Natural killer cell (primary cell): ENCODE results near the gene MN1. TPM values are rescaled to one million over a fixed set of nuclear protein-coding genes. Genes with fewer than 3 reads are reported as not detected.

Source experiments
- ATAC-seq, 3 donors: fragments of 150-1000 bp in 2 of 3; fragments of 200-7000 bp in 1 of 3; cut with Tn5 transposase; 1 replicate in 1 of 3; 2 replicates in 2 of 3; pipeline ENCODE4 v1.10.0; 2021; ENCODE audit warnings: mild to moderate bottlenecking in 2 of 3, moderate library complexity in 2 of 3
- DNase-seq, 2 donors: peaks; one replicate each; pipeline versions ENCODE4 v3.0.0 to v3.0.0-alpha.2; 2013 to 2021; ENCODE audit warnings: mixed read lengths in 1 of 2
- H3K27ac ChIP-seq: one replicate; pipeline ENCODE4 v1.5.1; 2013; ENCODE audit warnings: mild to moderate bottlenecking, low read length
- H3K27me3 ChIP-seq: one replicate; pipeline ENCODE4 v1.6.1; 2013; ENCODE audit warnings: low read length; ENCODE audit not compliant: control insufficient read depth, insufficient read depth
- H3K36me3 ChIP-seq: one replicate; pipeline ENCODE4 v1.6.1; 2013; ENCODE audit warnings: low read length; ENCODE audit not compliant: control insufficient read depth, insufficient read depth
- H3K4me1 ChIP-seq: one replicate; pipeline ENCODE4 v1.6.1; 2013; ENCODE audit warnings: low read length; ENCODE audit not compliant: control insufficient read depth, insufficient read depth
- H3K4me3 ChIP-seq: one replicate; pipeline ENCODE4 v1.5.1; 2013; ENCODE audit warnings: low read length
- H3K9me3 ChIP-seq: one replicate; pipeline ENCODE4 v1.6.1; 2013; ENCODE audit warnings: low read length; ENCODE audit not compliant: control insufficient read depth, insufficient read depth
- H3K27ac Mint-ChIP-seq, 2 donors: one replicate each; pipeline ENCODE4 v1.8.0; 2022; ENCODE audit warnings: mild to moderate bottlenecking in 2 of 2, mixed read lengths in 2 of 2, moderate library complexity in 1 of 2
- H3K27me3 Mint-ChIP-seq, 2 donors: one replicate each; pipeline ENCODE4 v1.8.0; 2022; ENCODE audit warnings: low read depth in 2 of 2, mixed read lengths in 2 of 2
- H3K36me3 Mint-ChIP-seq: one replicate; pipeline ENCODE4 v1.8.0; 2022; ENCODE audit warnings: mixed read lengths
- H3K4me1 Mint-ChIP-seq, 2 donors: one replicate each; pipeline ENCODE4 v1.8.0; 2022; ENCODE audit warnings: mixed read lengths in 2 of 2
- H3K4me3 Mint-ChIP-seq: one replicate; pipeline ENCODE4 v1.8.0; 2022; ENCODE audit warnings: mild to moderate bottlenecking, moderate library complexity, mixed read lengths
- H3K9me3 Mint-ChIP-seq, 2 donors: one replicate each; pipeline ENCODE4 v1.8.0; 2022; ENCODE audit warnings: mixed read lengths in 2 of 2
- WGBS: methylation state at CpG from one replicate; pipeline ENCODE4 v1.1.7; 2013; ENCODE audit warnings: missing lambda C conversion rate; ENCODE audit not compliant: insufficient coverage; 5-methylcytosine and 5-hydroxymethylcytosine counted together
- intact Hi-C: fragments of 100-400 bp; cut with micrococcal nuclease; formaldehyde crosslinking; loops from one replicate; pipeline ENCODE4 v1.14.2; 2022
- total RNA-seq, 4 donors: library from RNA; stranded (reverse); fragments of 120-200 nt in 1 of 4; gene quantifications; one replicate each; pipeline versions ENCODE4 v1.2.3 to v1.2.4, GENCODE V29; 2013 to 2022
- TF ChIP-seq, protein P1 (sequence below): fragments of 200-600 bp; IDR thresholded peaks from one replicate; pipeline ENCODE4 v1.8.0; 2022; ENCODE audit warnings: antibody characterized with exemption

The MN1 gene
- total RNA-seq, 3 donors from 2014 or later (not counting 1 experiment from before 2014, with no cell fraction given) = 0.39 to 0.83 (median 0.82) TPM

DNA sequence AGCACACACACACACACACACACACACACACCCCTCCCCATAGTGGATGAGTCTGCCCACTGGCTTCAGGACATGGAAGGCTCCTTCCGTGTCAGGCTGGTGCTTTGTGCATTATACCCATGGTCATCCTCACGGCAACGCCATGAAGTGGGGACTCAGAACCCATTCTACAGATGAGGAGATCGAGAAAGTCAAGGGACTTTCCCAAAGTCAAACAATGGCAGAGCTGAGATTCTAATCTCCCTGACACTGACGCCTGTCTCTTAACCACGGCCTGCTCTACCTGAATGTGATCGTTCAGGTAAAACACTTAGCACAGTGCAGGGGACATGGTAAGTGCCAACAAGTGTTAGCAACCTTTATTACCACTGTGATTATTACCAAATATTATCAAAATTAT is 4.3 kb upstream of the MN1 start:
- no peaks in the 10 kb centered on the region for H3K36me3 Mint-ChIP-seq
- no peak overlapping the region for H3K4me3 ChIP-seq
- no peak overlapping the region for H3K27ac Mint-ChIP-seq
- no peaks in the 10 kb centered on the region for H3K9me3 Mint-ChIP-seq
- TF ChIP-seq, protein P1, sequence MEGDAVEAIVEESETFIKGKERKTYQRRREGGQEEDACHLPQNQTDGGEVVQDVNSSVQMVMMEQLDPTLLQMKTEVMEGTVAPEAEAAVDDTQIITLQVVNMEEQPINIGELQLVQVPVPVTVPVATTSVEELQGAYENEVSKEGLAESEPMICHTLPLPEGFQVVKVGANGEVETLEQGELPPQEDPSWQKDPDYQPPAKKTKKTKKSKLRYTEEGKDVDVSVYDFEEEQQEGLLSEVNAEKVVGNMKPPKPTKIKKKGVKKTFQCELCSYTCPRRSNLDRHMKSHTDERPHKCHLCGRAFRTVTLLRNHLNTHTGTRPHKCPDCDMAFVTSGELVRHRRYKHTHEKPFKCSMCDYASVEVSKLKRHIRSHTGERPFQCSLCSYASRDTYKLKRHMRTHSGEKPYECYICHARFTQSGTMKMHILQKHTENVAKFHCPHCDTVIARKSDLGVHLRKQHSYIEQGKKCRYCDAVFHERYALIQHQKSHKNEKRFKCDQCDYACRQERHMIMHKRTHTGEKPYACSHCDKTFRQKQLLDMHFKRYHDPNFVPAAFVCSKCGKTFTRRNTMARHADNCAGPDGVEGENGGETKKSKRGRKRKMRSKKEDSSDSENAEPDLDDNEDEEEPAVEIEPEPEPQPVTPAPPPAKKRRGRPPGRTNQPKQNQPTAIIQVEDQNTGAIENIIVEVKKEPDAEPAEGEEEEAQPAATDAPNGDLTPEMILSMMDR = no peak
- H3K4me1 Mint-ChIP-seq = peaks cover 13 to 19% of the 10 kb centered on the region in 2 donors
- intact Hi-C loops = loop anchor here (10.0 kb wide), 1 partner anchor 1051 kb away; no protein-coding TSS in a partner anchor
- no peaks in the 10 kb centered on the region for H3K9me3 ChIP-seq
- no peaks in the 10 kb centered on the region for H3K36me3 ChIP-seq
- no peak overlapping the region for H3K4me3 Mint-ChIP-seq
- no peaks in the 10 kb centered on the region for H3K27me3 ChIP-seq
- peaks cover 13% of the 10 kb centered on the region for H3K4me1 ChIP-seq
- peaks cover 17 to 45% of the 10 kb centered on the region in 2 donors for H3K27me3 Mint-ChIP-seq
- DNase-seq = no peak
- 70% methylated on average over 7 of the region's 7 CpGs for WGBS
- no peak overlapping the region for H3K27ac ChIP-seq
- no peak for ATAC-seq

DNA sequence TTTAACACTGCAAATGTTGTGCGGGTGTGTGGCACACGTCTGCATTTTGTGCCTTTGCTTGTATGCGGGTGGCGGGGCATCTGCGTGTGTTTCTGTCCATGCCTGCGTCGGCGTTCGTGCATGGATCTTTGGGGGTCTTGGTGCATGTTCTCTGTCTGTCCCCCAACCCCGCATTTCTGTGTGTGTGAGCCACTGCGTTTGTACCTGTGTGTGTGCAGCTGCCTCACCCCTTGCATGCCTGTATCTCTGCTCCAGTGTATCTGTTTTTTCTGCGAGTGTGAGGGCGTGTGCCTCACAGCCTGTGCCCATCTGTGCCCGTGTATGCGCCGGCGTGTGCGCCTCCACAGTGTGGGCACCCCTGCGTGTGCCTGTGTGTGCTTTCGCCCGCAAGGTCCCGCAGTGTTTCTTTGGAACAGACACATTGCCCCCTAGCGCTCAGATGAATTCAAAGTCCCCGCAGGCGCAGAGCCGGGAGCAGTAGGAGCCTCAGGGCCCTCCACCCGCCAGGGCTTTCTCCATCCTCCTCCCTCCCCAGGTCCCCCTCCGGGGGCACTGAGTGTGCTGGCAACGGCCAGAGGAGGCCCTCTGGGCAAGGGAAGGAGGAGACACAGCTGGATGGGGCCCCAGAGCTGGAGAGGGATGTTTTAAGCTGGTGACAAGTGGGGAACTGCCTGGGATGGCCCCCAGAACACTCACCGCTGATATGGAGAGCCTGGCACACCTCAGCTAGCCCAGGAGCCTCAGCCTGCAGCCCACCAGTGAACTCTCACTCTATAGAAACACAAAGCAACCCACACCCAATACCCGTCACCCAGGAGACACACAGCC is 3.1 kb upstream of the MN1 start:
- Histone ChIP-seq H3K27me3 (peaks cover 7% of the 10 kb centered on the region), H3K36me3 (no peaks in the 10 kb centered on the region), H3K4me1 (peaks cover 21% of the 10 kb centered on the region), H3K9me3 (no peaks in the 10 kb centered on the region), H3K27ac (no peak overlapping the region), H3K4me3 (no peak overlapping the region)
- H3K4me1 Mint-ChIP-seq = peaks cover 13 to 19% of the 10 kb centered on the region in 2 donors
- 33% methylated on average over 31 of the region's 31 CpGs for WGBS
- peak overlapping the region; percentile 71 for H3K4me3 Mint-ChIP-seq
- no peaks in the 10 kb centered on the region for H3K36me3 Mint-ChIP-seq
- DNase-seq (peak in 1 of 2 donors; percentile 70), ATAC-seq (peak in 1 of 3 donors; percentile 41)
- TF ChIP-seq, protein P1 = peak; percentile 19
- intact Hi-C loops = loop anchor here (10.0 kb wide), 1 partner anchor 1050 kb away; no protein-coding TSS in a partner anchor
- peak overlapping the region in 1 of 2 donors; percentile 42 for H3K27ac Mint-ChIP-seq
- H3K9me3 Mint-ChIP-seq = no peaks in the 10 kb centered on the region
- H3K27me3 Mint-ChIP-seq = peaks cover 17 to 45% of the 10 kb centered on the region in 2 donors

DNA sequence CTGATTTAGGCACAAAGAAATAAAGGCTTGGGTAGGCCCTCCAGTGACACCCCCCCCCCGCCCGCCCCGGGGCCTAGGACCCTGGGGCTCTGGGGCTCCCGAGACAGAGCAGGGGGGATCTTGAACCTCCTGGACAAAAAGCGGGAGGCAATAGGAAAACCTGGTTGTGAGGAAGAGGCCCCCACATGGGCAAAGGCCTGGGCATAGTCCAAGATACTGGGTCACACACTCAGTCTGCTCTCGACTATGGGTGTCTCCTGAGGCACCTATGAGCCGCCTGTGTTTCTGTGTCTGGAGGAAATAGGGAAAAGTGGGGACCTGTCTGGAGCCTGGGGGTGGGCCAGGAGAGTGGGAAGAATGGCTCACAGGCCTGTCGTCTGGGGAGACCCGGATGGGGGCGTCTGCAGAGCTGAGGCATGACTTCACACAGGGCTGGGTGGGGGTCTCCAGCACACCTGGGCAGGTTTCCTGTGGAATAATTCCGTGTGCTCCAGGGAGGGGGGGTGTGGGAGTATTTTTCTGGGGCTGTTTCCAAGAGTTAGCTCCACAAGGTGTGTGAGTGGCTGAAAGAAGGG is 2.4 kb upstream of the MN1 start:
- WGBS = 71% methylated on average over 11 of the region's 11 CpGs
- peaks cover 17 to 41% of the 10 kb centered on the region in 2 donors for H3K27me3 Mint-ChIP-seq
- Histone ChIP-seq H3K4me3 (no peak overlapping the region), H3K27me3 (peaks cover 7% of the 10 kb centered on the region), H3K9me3 (no peaks in the 10 kb centered on the region), H3K36me3 (no peaks in the 10 kb centered on the region), H3K4me1 (peaks cover 21% of the 10 kb centered on the region), H3K27ac (no peak overlapping the region)
- H3K36me3 Mint-ChIP-seq = no peaks in the 10 kb centered on the region
- intact Hi-C loops = loop anchor here (10.0 kb wide), 1 partner anchor 1049 kb away; no protein-coding TSS in a partner anchor
- H3K4me1 Mint-ChIP-seq = peaks cover 13 to 19% of the 10 kb centered on the region in 2 donors
- no peaks in the 10 kb centered on the region for H3K9me3 Mint-ChIP-seq
- TF ChIP-seq, protein P1 = no peak
- no peak overlapping the region for H3K27ac Mint-ChIP-seq
- H3K4me3 Mint-ChIP-seq = no peak overlapping the region
- ATAC-seq = no peak
- no peak for DNase-seq
